D721Med (cell line): ENCODE results near the gene PRICKLE3.
"Not testable (repeated sequence)": the region's sequence is repeated elsewhere in the genome, so short reads cannot be mapped to it uniquely, and the experiment has no call there.

Experiments used
- DNase-seq: peaks from one replicate; pipeline ENCODE4 v3.0.0; 2011; ENCODE audit warnings: low spot score; ENCODE audit not compliant: insufficient read length
- FAIRE-seq: peaks from 2 replicates; lab custom pipeline; 2011; peaks lifted over from hg19 to GRCh38; lab: Jason Lieb, UNC
- CTCF ChIP-seq: IDR thresholded peaks from 2 replicates; pipeline ENCODE4 v1.5.1; 2012; ENCODE audit warnings: mild to moderate bottlenecking, control low read depth; ENCODE audit not compliant: insufficient read depth; ENCODE audit errors: missing control alignments

The PRICKLE3 gene

GRCh38 chrX:49147282-49147681 lies 38.9 kb downstream of the PRICKLE3 start:
- TF ChIP-seq CTCF: no peak
- no peak for FAIRE-seq
- no peak for DNase-seq

DNA sequence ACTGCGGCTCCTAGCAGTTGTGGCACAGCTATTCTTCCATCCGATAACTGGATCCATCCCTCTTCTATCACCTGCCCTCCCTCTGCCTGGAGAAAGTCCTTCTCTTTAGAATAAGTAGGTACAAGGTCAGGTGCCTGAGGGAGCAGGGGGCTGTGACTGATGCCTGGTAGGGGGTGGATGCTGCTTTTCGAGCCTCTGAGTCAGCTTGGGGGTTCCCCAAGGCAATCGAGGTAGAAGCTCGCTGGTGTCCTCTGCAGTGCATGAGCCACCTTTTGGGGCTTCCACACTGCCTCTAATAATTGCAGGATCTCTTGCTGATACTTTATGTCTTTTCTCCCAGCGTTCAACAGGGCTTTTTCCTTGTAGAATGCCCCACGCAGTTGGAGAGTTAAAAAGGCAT lies 43.0 kb downstream of the PRICKLE3 start:
- not testable (repeated sequence) for DNase-seq, FAIRE-seq

DNA sequence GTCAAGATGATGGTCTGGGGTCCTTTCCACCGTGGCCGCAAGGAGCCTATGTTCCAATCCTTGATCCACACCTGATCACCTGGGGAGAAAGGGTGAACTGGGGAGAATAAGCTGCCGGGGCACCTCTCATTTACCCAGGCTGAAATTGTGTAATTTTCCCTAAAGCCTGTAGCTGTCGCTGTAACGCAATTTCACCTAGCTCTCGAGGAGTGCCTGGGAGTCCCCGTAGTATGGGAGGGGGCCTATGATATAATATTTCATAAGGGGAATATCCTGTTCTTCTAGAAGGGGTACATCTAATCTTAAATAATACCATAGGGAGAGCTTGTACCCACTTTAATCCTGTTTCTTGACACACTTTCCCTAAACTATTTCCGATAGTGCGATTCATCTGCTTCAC lies 43.9 kb downstream of the PRICKLE3 start:
- FAIRE-seq, DNase-seq: not testable (repeated sequence)
- peak; percentile 39 for TF ChIP-seq CTCF

DNA sequence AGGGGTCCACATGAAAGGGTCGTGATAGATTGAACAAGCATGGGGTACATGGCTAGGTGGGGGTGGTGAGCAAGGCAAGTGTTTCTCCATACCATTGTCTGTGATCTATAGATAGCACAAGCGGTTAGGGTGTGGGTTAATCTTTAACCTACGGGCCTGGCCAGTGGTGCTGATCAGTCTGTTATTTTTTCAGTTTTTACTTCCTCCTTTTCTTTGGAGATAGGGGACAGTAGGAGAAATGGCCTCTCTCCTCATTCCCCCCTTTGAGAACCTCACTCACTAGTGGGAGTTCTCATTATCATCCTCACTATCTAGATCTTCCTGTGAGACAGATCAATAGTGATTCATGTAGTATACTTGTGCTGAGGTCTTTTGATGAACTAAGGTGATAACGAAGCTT lies 46.5 kb downstream of the PRICKLE3 start:
- no peak for FAIRE-seq
- no peak for DNase-seq
- TF ChIP-seq CTCF: no peak

DNA sequence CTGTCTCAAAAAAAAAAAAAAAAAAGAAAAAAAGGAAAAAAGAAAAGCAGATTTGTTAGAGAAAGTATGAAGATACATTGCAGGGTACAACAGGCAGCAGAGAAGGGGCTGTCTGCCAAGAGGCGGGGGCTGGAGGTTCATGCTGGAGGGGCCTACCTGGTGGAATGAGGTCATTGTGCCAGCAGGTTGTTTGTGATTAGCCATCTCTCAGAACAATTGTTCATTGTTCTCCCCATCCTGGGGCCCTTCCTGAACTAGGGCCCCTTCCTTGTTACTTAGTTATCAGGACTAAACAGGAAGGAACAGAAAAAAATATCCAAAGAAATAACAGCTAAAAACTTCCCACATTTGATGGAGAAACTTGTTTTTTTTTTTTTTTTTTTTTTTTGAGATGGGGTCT lies 48.7 kb downstream of the PRICKLE3 start:
- no peak for DNase-seq
- no peak for TF ChIP-seq CTCF

GRCh38 chrX:49133759-49134158 lies 52.4 kb downstream of the PRICKLE3 start:
- no peak for TF ChIP-seq CTCF
- no peak for FAIRE-seq
- DNase-seq: no peak

More for the DNA sequence above, 48.7 kb downstream of the PRICKLE3 start:
- FAIRE-seq: no peak

- not testable (repeated sequence) for FAIRE-seq, DNase-seq
These were observed 53.9 kb downstream of the PRICKLE3 start for GRCh38 chrX:49132275-49132674.

- DNase-seq (no peak), FAIRE-seq (no peak)
- no peak for TF ChIP-seq CTCF
These were observed 56.7 kb downstream of the PRICKLE3 start for GRCh38 chrX:49129427-49129826.

- FAIRE-seq, DNase-seq: not testable (repeated sequence)
These were observed 58.4 kb downstream of the PRICKLE3 start for GRCh38 chrX:49127742-49128258.
